GM12878 (cell line): ENCODE measurements around the gene SV2A. TPM values are rescaled to one million over a fixed set of nuclear protein-coding genes. Genes with fewer than 3 reads are reported as not detected.
A peak's percentile ranks its signal among the peaks of the same experiment; 100 is the strongest.

Experiments
- ATAC-seq: fragments of 200-7000 bp; cut with Tn5 transposase; 3 replicates; pipeline ENCODE4 v1.9.1; 2020; ENCODE audit warnings: mild to moderate bottlenecking, moderate library complexity
- BruUV-seq: library from RNA; stranded (reverse); fragments of 400-500 nt; replicated peaks from 2 replicates; lab custom pipeline; 2021; lab: Mats Ljungman, UMichigan
- CTCF ChIA-PET: fragments of 300-600 bp; sonication (Branson Sonifier 250); formaldehyde crosslinking; extraction: SDS; loops from one replicate; lab custom pipeline; 2021; ENCODE audit warnings: inconsistent platforms; lab: Yijun Ruan, JAX
- POLR2A ChIA-PET: fragments of 350-600 bp; formaldehyde crosslinking; extraction: SDS; loops from one replicate; lab custom pipeline; 2021; ENCODE audit warnings: inconsistent platforms; lab: Charles Lee
- RAD21 ChIA-PET: fragments of 300-600 bp; sonication (Branson Sonifier 250); formaldehyde crosslinking; loops from one replicate; lab custom pipeline; 2023; ENCODE audit warnings: antibody characterized with exemption; ENCODE audit not compliant: unreplicated experiment; lab: Charles Lee
- SMC1A ChIA-PET: fragments of 300-600 bp; sonication (Branson Sonifier 250); formaldehyde crosslinking; loops from one replicate; lab custom pipeline; 2023; ENCODE audit not compliant: unreplicated experiment, uncharacterized antibody; lab: Charles Lee
- DNase-seq: peaks from one replicate; pipeline ENCODE4 v3.0.0-alpha.2; 2011; ENCODE audit warnings: low read depth, low spot score
- FAIRE-seq: peaks from 3 replicates; lab custom pipeline; 2011; peaks lifted over from hg19 to GRCh38; lab: Jason Lieb, UNC
- H2AFZ ChIP-seq: 2 replicates; pipeline ENCODE4 v1.6.0; 2011; ENCODE audit warnings: low read depth, low read length, control low read depth; ENCODE audit not compliant: control insufficient read depth
- H3K27ac ChIP-seq: 2 replicates; pipeline ENCODE4 v1.5.1; 2011; ENCODE audit warnings: control low read depth; ENCODE audit not compliant: control insufficient read depth, insufficient read depth
- H3K27me3 ChIP-seq, 2 experiments: replicated peaks in 1 of 2; 2 replicates each; pipeline versions ENCODE4 v1.6.0 to v1.6.1; 2011; ENCODE audit warnings: low read length in 1 of 2; ENCODE audit not compliant: control insufficient read depth in 2 of 2, insufficient read depth in 2 of 2
- H3K36me3 ChIP-seq, 2 experiments: 2 replicates each; pipeline ENCODE4 v1.5.1; 2011; ENCODE audit warnings: low read length in 1 of 2; ENCODE audit not compliant: control insufficient read depth in 2 of 2, insufficient read depth in 2 of 2
- H3K4me1 ChIP-seq: 2 replicates; pipeline ENCODE4 v1.6.1; 2011; ENCODE audit warnings: mild to moderate bottlenecking, low read length, moderate library complexity, mixed read lengths; ENCODE audit not compliant: control insufficient read depth, insufficient read depth
- H3K4me2 ChIP-seq: 2 replicates; pipeline ENCODE4 v1.6.0; 2011; ENCODE audit warnings: control low read depth; ENCODE audit not compliant: control insufficient read depth, insufficient read depth
- H3K4me3 ChIP-seq: fragments of 200-600 bp; sonication (generic); 2 replicates; pipeline ENCODE4 v1.5.1; 2016
- H3K79me2 ChIP-seq: 2 replicates; pipeline ENCODE4 v1.6.0; 2011; ENCODE audit warnings: low read length; ENCODE audit not compliant: control insufficient read depth, insufficient read depth
- H3K9ac ChIP-seq: 2 replicates; pipeline ENCODE4 v1.8.0; 2011; ENCODE audit warnings: low read length, control low read depth, mixed read lengths; ENCODE audit not compliant: control insufficient read depth, insufficient read depth
- H3K9me3 ChIP-seq: replicated peaks from 3 replicates; pipeline ENCODE4 v1.5.1; 2011; ENCODE audit warnings: mild to moderate bottlenecking, low read length; ENCODE audit not compliant: control insufficient read depth, insufficient read depth
- H4K20me1 ChIP-seq: 2 replicates; pipeline ENCODE4 v1.6.0; 2011; ENCODE audit not compliant: control insufficient read depth, insufficient read depth
- ESRRA ChIP-seq: IDR thresholded peaks from 2 replicates; pipeline ENCODE4 v1.6.1; 2012; ENCODE audit warnings: mild to moderate bottlenecking, low read length, improper control_type of control experiment
- FOXM1 ChIP-seq: IDR thresholded peaks from 2 replicates; pipeline ENCODE4 v1.6.1; 2012; ENCODE audit warnings: low read depth, mild to moderate bottlenecking, inconsistent platforms, low read length, moderate library complexity
- HDAC6 ChIP-seq: fragments of 200-600 bp; sonication (generic); IDR thresholded peaks from one replicate; pipeline ENCODE4 v1.8.0; 2017; ENCODE audit warnings: antibody characterized with exemption; ENCODE audit not compliant: unreplicated experiment
- HDGF ChIP-seq: fragments of 450-650 bp; IDR thresholded peaks from 2 replicates; pipeline ENCODE4 v1.6.1; 2016; ENCODE audit warnings: antibody characterized with exemption
- IKZF1 ChIP-seq: fragments of 450-650 bp; conservative IDR thresholded peaks from 2 replicates; pipeline ENCODE4 v1.6.1; 2017; ENCODE audit warnings: antibody characterized with exemption, mild to moderate bottlenecking
- MEF2B ChIP-seq: fragments of 450-650 bp; IDR thresholded peaks from 2 replicates; pipeline ENCODE4 v1.6.1; 2018; ENCODE audit warnings: mild to moderate bottlenecking, moderate library complexity; ENCODE audit not compliant: partially characterized antibody, poor library complexity, severe bottlenecking
- MTA2 ChIP-seq: fragments of 450-650 bp; IDR thresholded peaks from 2 replicates; pipeline ENCODE4 v1.6.1; 2016; ENCODE audit warnings: low read depth, mild to moderate bottlenecking, moderate library complexity
- NFYB ChIP-seq: IDR thresholded peaks from 2 replicates; pipeline ENCODE4 v1.6.1; 2011; ENCODE audit warnings: low read depth, mild to moderate bottlenecking, low read length, improper control_type of control experiment, moderate library complexity; ENCODE audit not compliant: insufficient read depth
- STAT1 ChIP-seq: fragments of 450-650 bp; conservative IDR thresholded peaks from 2 replicates; pipeline ENCODE4 v1.6.1; 2014; ENCODE audit warnings: antibody characterized with exemption, mild to moderate bottlenecking
- SUZ12 ChIP-seq: fragments of 200-600 bp; sonication (generic); IDR thresholded peaks from one replicate; pipeline ENCODE4 v1.6.1; 2018; ENCODE audit warnings: antibody characterized with exemption, mild to moderate bottlenecking; ENCODE audit not compliant: unreplicated experiment
- TARDBP ChIP-seq: IDR thresholded peaks from 2 replicates; pipeline ENCODE4 v1.6.1; 2016; ENCODE audit warnings: borderline replicate concordance
- WGBS: methylation state at CpG from one replicate; pipeline ENCODE4 v1.1.6; 2016; ENCODE audit warnings: low lambda C conversion rate; ENCODE audit not compliant: insufficient replicate concordance, insufficient coverage; ENCODE audit errors: missing lambda C conversion rate; 5-methylcytosine and 5-hydroxymethylcytosine counted together
- in situ Hi-C: fragments of 300-500 bp; cut with MboI; formaldehyde crosslinking; loops from 9 replicates; pipeline ENCODE4 v1.14.3; 2018; ENCODE audit warnings: mixed read lengths
- intact Hi-C: fragments of 100-400 bp; cut with micrococcal nuclease; formaldehyde crosslinking; loops from one replicate; pipeline ENCODE4 v1.14.2; 2022; ENCODE audit not compliant: unreplicated experiment
- polyA plus RNA-seq, 11 experiments: library from polyadenylated mRNA; depleted of rRNA in 4 of 11; unstranded in 6 of 11; stranded (reverse) in 5 of 11; fragments of >200 nt; fragmentation: Nextera tagmentation in 4 of 11; fragmentation: Illumina TruSeq in 1 of 11; extraction: Ambion mirVana in 4 of 11; extraction: Trizol in 1 of 11; gene quantifications; 1 replicate in 1 of 11; 2 replicates in 10 of 11; pipeline versions ENCODE4 v1.2.1 to v1.2.3, GENCODE V29; 2011 to 2016; ENCODE audit warnings: inconsistent platforms in 2 of 11, missing spikeins in 2 of 11, low read depth in 1 of 11
- total RNA-seq, 4 experiments: library from RNA; depleted of rRNA in 3 of 4; stranded (reverse); fragments of >200 nt in 3 of 4; fragmentation: Illumina TruSeq in 1 of 4; extraction: Trizol in 1 of 4; gene quantifications; 2 replicates each; pipeline versions ENCODE4 v1.2.1 to v1.2.3, GENCODE V29; 2013 to 2021
- TF ChIP-seq, protein P1 (sequence below): fragments of 450-650 bp; IDR thresholded peaks from 2 replicates; pipeline ENCODE4 v1.6.1; 2017; ENCODE audit warnings: mild to moderate bottlenecking, low read depth, inconsistent platforms; ENCODE audit not compliant: poor library complexity, severe bottlenecking
- TF ChIP-seq, protein P2 (sequence below): fragments of 450-650 bp; IDR thresholded peaks from 2 replicates; pipeline ENCODE4 v1.6.1; 2016; ENCODE audit warnings: mild to moderate bottlenecking, moderate library complexity, borderline replicate concordance

The SV2A gene
- total and polyA plus RNA-seq, 10 of the 15 experiments (the other 5 are each of a cell fraction or from before 2014, with no cell fraction given), result 0.39 to 11.6 (median 5.4) TPM

DNA sequence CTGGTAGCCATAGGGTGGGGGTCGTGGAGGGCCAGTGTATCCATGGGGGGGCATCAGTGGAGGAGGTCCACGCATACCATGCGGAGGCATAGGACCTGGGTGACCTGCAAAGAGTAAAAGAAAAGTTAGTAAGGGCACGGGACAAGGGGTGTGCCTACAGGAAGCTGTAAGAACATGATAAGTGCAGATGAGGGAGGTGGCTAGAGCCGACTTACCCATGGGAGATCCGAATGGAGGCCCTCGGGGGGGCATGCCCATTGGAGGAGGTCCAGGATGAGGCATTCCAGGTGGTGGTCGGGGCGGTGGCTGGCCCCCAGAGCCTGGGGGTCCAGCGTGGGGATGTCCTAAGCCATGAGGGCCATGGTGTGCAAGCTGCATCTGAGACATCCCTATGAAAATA is 6.0 kb upstream of the SV2A start:
- RAD21 ChIA-PET, result no interaction called here

DNA sequence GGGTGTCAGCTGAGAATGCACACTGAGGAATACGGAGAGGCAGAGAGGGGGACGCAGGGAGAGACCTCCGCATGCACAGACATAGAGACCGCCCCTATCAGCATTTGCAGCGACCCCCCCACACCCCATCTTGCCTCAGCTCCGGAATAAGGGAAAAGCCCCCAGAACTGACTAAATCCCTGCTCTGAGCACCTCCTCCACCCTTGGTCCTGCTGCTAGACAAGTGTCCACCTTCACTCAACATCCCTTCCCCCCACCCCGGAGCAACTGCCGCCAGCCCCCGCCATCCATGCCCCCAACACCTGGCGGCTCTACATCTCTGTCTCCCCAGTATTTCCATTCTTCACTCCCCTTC is 769 bp downstream of the SV2A start:
- FAIRE-seq (no peak), DNase-seq (no peak), ATAC-seq (no peak)
- Histone ChIP-seq H3K27ac (no peak overlapping the region), H2AFZ (0 out of 2 replicates have a peak overlapping the region, but pooled peaks have one; percentile 19), H3K79me2 (no peaks in the 10 kb centered on the region), H4K20me1 (no peaks in the 10 kb centered on the region), H3K4me2 (peak overlapping the region; percentile 12; the same call in 1 of the 2 replicates), H3K9me3 (no peaks in the 10 kb centered on the region), H3K9ac (no peak overlapping the region), H3K4me1 (peaks cover 10% of the 10 kb centered on the region; the same call in 1 of the 2 replicates), H3K36me3 (no peaks in the 10 kb centered on the region), H3K4me3 (no peak overlapping the region; the same call in 1 of the 2 replicates), H3K27me3 (peaks cover 0 to 3% of the 10 kb centered on the region in 2 experiments; a peak in 2 of 4 replicates)
- CTCF ChIA-PET, result no interaction called here
- no TSS peak for BruUV-seq
- intact Hi-C loops (no loop called here), in situ Hi-C loops (no loop called here)
- 2% methylated on average over 8 of the region's 10 CpGs for WGBS
- RAD21 ChIA-PET, result no interaction called here
- no peak for TF ChIP-seq ESRRA
- TF ChIP-seq HDGF, result no peak
- no peak for TF ChIP-seq SUZ12
- TF ChIP-seq, protein P1, sequence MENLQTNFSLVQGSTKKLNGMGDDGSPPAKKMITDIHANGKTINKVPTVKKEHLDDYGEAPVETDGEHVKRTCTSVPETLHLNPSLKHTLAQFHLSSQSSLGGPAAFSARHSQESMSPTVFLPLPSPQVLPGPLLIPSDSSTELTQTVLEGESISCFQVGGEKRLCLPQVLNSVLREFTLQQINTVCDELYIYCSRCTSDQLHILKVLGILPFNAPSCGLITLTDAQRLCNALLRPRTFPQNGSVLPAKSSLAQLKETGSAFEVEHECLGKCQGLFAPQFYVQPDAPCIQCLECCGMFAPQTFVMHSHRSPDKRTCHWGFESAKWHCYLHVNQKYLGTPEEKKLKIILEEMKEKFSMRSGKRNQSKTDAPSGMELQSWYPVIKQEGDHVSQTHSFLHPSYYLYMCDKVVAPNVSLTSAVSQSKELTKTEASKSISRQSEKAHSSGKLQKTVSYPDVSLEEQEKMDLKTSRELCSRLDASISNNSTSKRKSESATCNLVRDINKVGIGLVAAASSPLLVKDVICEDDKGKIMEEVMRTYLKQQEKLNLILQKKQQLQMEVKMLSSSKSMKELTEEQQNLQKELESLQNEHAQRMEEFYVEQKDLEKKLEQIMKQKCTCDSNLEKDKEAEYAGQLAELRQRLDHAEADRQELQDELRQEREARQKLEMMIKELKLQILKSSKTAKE, result no peak
- TF ChIP-seq HDAC6, result no peak
- no peak for TF ChIP-seq IKZF1
- TF ChIP-seq MTA2, result no peak
- no peak for TF ChIP-seq TARDBP
- TF ChIP-seq MEF2B, result no peak
- TF ChIP-seq, protein P2, sequence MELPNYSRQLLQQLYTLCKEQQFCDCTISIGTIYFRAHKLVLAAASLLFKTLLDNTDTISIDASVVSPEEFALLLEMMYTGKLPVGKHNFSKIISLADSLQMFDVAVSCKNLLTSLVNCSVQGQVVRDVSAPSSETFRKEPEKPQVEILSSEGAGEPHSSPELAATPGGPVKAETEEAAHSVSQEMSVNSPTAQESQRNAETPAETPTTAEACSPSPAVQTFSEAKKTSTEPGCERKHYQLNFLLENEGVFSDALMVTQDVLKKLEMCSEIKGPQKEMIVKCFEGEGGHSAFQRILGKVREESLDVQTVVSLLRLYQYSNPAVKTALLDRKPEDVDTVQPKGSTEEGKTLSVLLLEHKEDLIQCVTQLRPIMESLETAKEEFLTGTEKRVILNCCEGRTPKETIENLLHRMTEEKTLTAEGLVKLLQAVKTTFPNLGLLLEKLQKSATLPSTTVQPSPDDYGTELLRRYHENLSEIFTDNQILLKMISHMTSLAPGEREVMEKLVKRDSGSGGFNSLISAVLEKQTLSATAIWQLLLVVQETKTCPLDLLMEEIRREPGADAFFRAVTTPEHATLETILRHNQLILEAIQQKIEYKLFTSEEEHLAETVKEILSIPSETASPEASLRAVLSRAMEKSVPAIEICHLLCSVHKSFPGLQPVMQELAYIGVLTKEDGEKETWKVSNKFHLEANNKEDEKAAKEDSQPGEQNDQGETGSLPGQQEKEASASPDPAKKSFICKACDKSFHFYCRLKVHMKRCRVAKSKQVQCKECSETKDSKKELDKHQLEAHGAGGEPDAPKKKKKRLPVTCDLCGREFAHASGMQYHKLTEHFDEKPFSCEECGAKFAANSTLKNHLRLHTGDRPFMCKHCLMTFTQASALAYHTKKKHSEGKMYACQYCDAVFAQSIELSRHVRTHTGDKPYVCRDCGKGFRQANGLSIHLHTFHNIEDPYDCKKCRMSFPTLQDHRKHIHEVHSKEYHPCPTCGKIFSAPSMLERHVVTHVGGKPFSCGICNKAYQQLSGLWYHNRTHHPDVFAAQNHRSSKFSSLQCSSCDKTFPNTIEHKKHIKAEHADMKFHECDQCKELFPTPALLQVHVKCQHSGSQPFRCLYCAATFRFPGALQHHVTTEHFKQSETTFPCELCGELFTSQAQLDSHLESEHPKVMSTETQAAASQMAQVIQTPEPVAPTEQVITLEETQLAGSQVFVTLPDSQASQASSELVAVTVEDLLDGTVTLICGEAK, result no peak
- TF ChIP-seq FOXM1, result no peak
- no peak for TF ChIP-seq STAT1
- SMC1A ChIA-PET, result no interaction called here
- POLR2A ChIA-PET, result interaction anchor here (0.9 kb wide), 1 partner anchor 11 kb away, joined by 4 read pairs; no protein-coding TSS in a partner anchor

More for the DNA sequence above, 6.0 kb upstream of the SV2A start:
- 92% methylated on average over 10 of the region's 10 CpGs for WGBS
- no peak overlapping the region for H3K4me2 ChIP-seq
- in situ Hi-C loops, result no loop called here
- peaks cover 10% of the 10 kb centered on the region for H3K4me1 ChIP-seq
- no peak overlapping the region for H3K27ac ChIP-seq
- no peak overlapping the region for H3K4me3 ChIP-seq
- BruUV-seq, result no TSS peak
- SMC1A ChIA-PET, result no interaction called here
- no peak overlapping the region for H3K9ac ChIP-seq
- DNase-seq (no peak), ATAC-seq (no peak), FAIRE-seq (no peak)
- no peaks in the 10 kb centered on the region for H4K20me1 ChIP-seq
- H3K79me2 ChIP-seq, result peaks cover 28% of the 10 kb centered on the region
- H3K27me3 ChIP-seq, result no peaks in the 10 kb centered on the region
- intact Hi-C loops, result no loop called here
- H3K9me3 ChIP-seq, result no peaks in the 10 kb centered on the region
- no peak overlapping the region for H2AFZ ChIP-seq
- H3K36me3 ChIP-seq, result peaks cover 7 to 11% of the 10 kb centered on the region in 2 experiments
- CTCF ChIA-PET, result no interaction called here
- POLR2A ChIA-PET, result no interaction called here
- no peak for TF ChIP-seq NFYB
